ENCODE results near the gene CCSER1. TPM values are rescaled to one million over a fixed set of nuclear protein-coding genes. Genes with fewer than 3 reads are reported as not detected.

CCSER1 gene
- polyA plus RNA-seq, 3 donors, result 0.09 to 0.75 (median 0.13) TPM

DNA sequence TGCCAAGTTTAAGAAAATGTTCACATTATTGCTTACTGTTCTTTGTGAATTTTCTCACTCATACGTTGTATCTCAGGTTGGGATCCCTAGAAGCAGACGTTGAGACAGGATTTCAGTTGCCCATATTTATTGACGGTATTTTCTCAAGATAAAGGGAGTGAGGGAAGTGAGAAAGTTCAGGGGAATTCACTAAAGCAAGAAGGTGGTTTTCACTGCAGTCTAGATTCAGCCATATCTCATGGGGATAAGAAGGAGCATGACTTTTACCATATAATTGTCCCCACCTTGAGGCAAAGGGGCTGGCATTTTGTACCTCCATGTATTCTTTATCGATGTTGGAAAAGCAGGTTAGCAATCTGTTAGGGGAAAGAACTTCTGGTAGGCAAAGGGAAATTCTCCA is 543.0 kb downstream of the CCSER1 start:
- no CpG with 5 or more reads among the region's 4 CpGs for WGBS (ENCODE audit: insufficient coverage)
- H3K27ac Mint-ChIP-seq, result no peak overlapping the region
- peaks cover 1 to 10% (median 4%) of the 10 kb centered on the region in 7 donors for H3K9me3 Mint-ChIP-seq

DNA sequence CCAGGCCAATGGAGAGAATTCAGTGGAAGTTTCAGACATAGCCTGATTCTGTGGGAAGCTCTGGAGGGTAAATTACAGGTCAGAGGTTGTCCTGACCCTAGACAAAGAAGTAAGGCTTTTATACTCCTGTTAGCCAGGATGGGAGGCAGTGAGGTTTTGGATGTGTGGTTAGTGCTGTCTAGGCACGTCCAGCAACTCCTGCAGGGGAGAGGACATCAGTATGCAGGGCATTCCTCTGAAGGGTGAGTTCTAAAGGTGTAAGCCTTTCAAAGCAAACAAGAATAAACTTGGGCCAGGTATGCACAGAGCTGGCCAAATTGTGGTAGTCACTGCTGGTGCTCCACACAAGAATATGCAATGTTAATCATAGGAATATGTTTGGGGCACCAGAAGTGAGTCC is 562.5 kb downstream of the CCSER1 start:
- H3K9me3 ChIP-seq (replicated peaks in 1 of 2; ENCODE audit: control insufficient read depth in 1 of 2, insufficient read depth in 1 of 2, low read length in 2 of 2), result no peaks in the 10 kb centered on the region
- Mint-ChIP-seq H3K27me3 (ENCODE audit: low read depth in 3 of 3) (no peaks in the 10 kb centered on the region), H3K27ac (no peak overlapping the region), H3K36me3 (no peaks in the 10 kb centered on the region), H3K4me1 (no peaks in the 10 kb centered on the region), H3K4me3 (no peak overlapping the region), H3K9me3 (peaks cover 0 to 4% (median 0%) of the 10 kb centered on the region in 7 donors)
- TF ChIP-seq, protein P1, sequence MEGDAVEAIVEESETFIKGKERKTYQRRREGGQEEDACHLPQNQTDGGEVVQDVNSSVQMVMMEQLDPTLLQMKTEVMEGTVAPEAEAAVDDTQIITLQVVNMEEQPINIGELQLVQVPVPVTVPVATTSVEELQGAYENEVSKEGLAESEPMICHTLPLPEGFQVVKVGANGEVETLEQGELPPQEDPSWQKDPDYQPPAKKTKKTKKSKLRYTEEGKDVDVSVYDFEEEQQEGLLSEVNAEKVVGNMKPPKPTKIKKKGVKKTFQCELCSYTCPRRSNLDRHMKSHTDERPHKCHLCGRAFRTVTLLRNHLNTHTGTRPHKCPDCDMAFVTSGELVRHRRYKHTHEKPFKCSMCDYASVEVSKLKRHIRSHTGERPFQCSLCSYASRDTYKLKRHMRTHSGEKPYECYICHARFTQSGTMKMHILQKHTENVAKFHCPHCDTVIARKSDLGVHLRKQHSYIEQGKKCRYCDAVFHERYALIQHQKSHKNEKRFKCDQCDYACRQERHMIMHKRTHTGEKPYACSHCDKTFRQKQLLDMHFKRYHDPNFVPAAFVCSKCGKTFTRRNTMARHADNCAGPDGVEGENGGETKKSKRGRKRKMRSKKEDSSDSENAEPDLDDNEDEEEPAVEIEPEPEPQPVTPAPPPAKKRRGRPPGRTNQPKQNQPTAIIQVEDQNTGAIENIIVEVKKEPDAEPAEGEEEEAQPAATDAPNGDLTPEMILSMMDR (IDR thresholded peaks at IDR 0.05), result no peak
- no peak overlapping the region for H3K4me3 ChIP-seq (replicated peaks in 1 of 3; ENCODE audit: low read depth in 2 of 3, low read length in 3 of 3)
- DNase-seq, result no peak
- H2AFZ ChIP-seq (ENCODE audit: insufficient read depth, low read depth, low read length, poor library complexity, severe bottlenecking), result no peak overlapping the region
- H3K27me3 ChIP-seq (ENCODE audit: control insufficient read depth in 2 of 2, insufficient read depth in 2 of 2, low read length in 2 of 2), result no peaks in the 10 kb centered on the region
- no peaks in the 10 kb centered on the region for H4K20me1 ChIP-seq (ENCODE audit: insufficient read depth, low read length)
- H3K4me1 ChIP-seq (ENCODE audit: control insufficient read depth in 1 of 2, insufficient read depth in 2 of 2, low read length in 2 of 2), result no peaks in the 10 kb centered on the region
- no peak overlapping the region for H3K27ac ChIP-seq (ENCODE audit: low read depth in 1 of 2, low read length in 2 of 2)
- no peak overlapping the region for H3K9ac ChIP-seq (ENCODE audit: insufficient read depth, low read length, poor library complexity, severe bottlenecking)
- WGBS (ENCODE audit: insufficient coverage), result 83% methylated on average over 1 of the region's 1 CpG
- no peak overlapping the region for H3K4me2 ChIP-seq (replicated peaks; ENCODE audit: extremely low read depth, low read length, poor library complexity, severe bottlenecking)
- no peaks in the 10 kb centered on the region for H3K79me2 ChIP-seq (ENCODE audit: insufficient read depth, low read length)
- intact Hi-C loops (cut with micrococcal nuclease), result no loop called here
- no peaks in the 10 kb centered on the region for H3K36me3 ChIP-seq (replicated peaks in 1 of 2; ENCODE audit: control insufficient read depth in 1 of 2, insufficient read depth in 2 of 2, low read length in 2 of 2)

More for the DNA sequence above, 543.0 kb downstream of the CCSER1 start:
- intact Hi-C loops (cut with micrococcal nuclease), result no loop called here
- H3K27me3 ChIP-seq (ENCODE audit: control insufficient read depth in 2 of 2, insufficient read depth in 2 of 2, low read length in 2 of 2), result no peaks in the 10 kb centered on the region
- no peak overlapping the region for H3K27ac ChIP-seq (ENCODE audit: low read depth in 1 of 2, low read length in 2 of 2)
- H3K4me3 ChIP-seq (replicated peaks in 1 of 3; ENCODE audit: low read depth in 2 of 3, low read length in 3 of 3), result no peak overlapping the region
- no peaks in the 10 kb centered on the region for H3K79me2 ChIP-seq (ENCODE audit: insufficient read depth, low read length)
- H4K20me1 ChIP-seq (ENCODE audit: insufficient read depth, low read length), result no peaks in the 10 kb centered on the region
- Mint-ChIP-seq H3K4me1 (no peaks in the 10 kb centered on the region), H3K27me3 (ENCODE audit: low read depth in 3 of 3) (no peaks in the 10 kb centered on the region), H3K36me3 (no peaks in the 10 kb centered on the region), H3K4me3 (no peak overlapping the region)
- H3K4me2 ChIP-seq (replicated peaks; ENCODE audit: extremely low read depth, low read length, poor library complexity, severe bottlenecking), result no peak overlapping the region
- TF ChIP-seq, protein P1 (IDR thresholded peaks at IDR 0.05), result no peak
- no peaks in the 10 kb centered on the region for H3K9me3 ChIP-seq (replicated peaks in 1 of 2; ENCODE audit: control insufficient read depth in 1 of 2, insufficient read depth in 1 of 2, low read length in 2 of 2)
- no peak overlapping the region for H2AFZ ChIP-seq (ENCODE audit: insufficient read depth, low read depth, low read length, poor library complexity, severe bottlenecking)
- no peaks in the 10 kb centered on the region for H3K4me1 ChIP-seq (ENCODE audit: control insufficient read depth in 1 of 2, insufficient read depth in 2 of 2, low read length in 2 of 2)
- H3K36me3 ChIP-seq (replicated peaks in 1 of 2; ENCODE audit: control insufficient read depth in 1 of 2, insufficient read depth in 2 of 2, low read length in 2 of 2), result no peaks in the 10 kb centered on the region
- no peak overlapping the region for H3K9ac ChIP-seq (ENCODE audit: insufficient read depth, low read length, poor library complexity, severe bottlenecking)
- DNase-seq, result no peak

All from CD14-positive monocyte (primary cell).